GM21717 (cell line): ENCODE measurements around the gene TTC31.

Experiments
- ATAC-seq: cut with Tn5 transposase; IDR thresholded peaks from one replicate; pipeline ENCODE4 v1.9.1; 2021; ENCODE audit warnings: mild to moderate bottlenecking, moderate library complexity; ENCODE audit not compliant: unreplicated experiment

TTC31 gene

GRCh38 chr2:74524955-74525716 lies 42.3 kb downstream of the TTC31 start:
- ATAC-seq = no peak

- ATAC-seq = no peak
Observed at GRCh38 chr2:74525717-74526648, 43.1 kb downstream of the TTC31 start, which contains the start of gene DQX1. Gene DQX1 (minus strand): TSS chr2:74526231. CDS start chr2:74525729, 502 bp downstream.

- ATAC-seq = no peak
Observed at GRCh38 chr2:74526649-74527230, 43.9 kb downstream of the TTC31 start.

- no peak for ATAC-seq
Observed at GRCh38 chr2:74527741-74528140, 44.9 kb downstream of the TTC31 start.

- peak; percentile 14 for ATAC-seq
Observed at GRCh38 chr2:74528600-74529356, 45.9 kb downstream of the TTC31 start.

GRCh38 chr2:74529357-74530238 lies 46.7 kb downstream of the TTC31 start, which contains the start of the genes AUP1 and HTRA2:
Gene AUP1 (minus strand): TSS chr2:74529706. CDS start chr2:74529629, 77 bp downstream.
Gene HTRA2 (plus strand): TSS chr2:74529933. CDS start chr2:74530007, 74 bp downstream.
- ATAC-seq = peak; percentile 74

GRCh38 chr2:74530239-74531187 lies 47.6 kb downstream of the TTC31 start:
- ATAC-seq = peak; percentile 30

GRCh38 chr2:74531666-74532065 lies 48.8 kb downstream of the TTC31 start:
- ATAC-seq = no peak

DNA sequence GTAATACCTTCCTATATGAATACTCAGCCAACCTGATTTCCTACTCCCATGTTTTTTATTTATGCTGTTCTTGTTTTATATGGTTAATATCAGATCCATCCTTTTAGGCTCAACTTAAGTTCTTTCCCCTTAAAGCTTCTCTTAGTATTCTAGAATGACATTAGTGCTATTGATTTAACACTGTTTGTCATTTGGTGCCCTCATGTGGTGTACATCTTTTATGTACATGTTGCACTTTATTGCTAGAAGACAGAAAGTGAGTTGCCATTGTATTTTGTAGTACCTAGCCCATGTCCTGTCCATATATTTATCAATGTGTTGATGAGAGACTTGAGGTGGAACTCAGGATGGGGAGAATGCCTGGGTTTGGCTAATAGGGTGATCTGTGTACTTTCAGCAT lies 49.3 kb downstream of the TTC31 start:
- ATAC-seq = no peak

GRCh38 chr2:74533464-74533863 lies 50.6 kb downstream of the TTC31 start:
- no peak for ATAC-seq

DNA sequence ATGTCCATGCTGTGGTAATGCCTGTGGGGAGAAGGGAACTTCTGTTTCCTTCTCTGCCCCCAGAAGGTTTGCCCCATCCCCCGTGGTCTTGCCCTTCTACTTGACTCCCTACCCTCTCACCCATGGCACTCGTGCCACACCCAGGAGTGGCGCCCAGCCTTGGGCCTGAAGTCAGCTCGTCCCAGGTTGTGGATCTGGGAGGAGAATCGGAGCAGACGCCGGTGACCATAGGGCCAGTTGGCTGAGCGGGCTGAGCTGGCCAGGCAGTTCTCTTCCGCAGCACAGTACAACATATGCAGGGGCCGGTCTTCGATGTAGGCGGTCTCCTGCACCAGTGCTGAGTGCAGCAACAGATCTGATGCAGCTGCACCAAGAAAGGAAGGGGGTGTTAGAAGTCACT lies 51.5 kb downstream of the TTC31 start:
- ATAC-seq = no peak

DNA sequence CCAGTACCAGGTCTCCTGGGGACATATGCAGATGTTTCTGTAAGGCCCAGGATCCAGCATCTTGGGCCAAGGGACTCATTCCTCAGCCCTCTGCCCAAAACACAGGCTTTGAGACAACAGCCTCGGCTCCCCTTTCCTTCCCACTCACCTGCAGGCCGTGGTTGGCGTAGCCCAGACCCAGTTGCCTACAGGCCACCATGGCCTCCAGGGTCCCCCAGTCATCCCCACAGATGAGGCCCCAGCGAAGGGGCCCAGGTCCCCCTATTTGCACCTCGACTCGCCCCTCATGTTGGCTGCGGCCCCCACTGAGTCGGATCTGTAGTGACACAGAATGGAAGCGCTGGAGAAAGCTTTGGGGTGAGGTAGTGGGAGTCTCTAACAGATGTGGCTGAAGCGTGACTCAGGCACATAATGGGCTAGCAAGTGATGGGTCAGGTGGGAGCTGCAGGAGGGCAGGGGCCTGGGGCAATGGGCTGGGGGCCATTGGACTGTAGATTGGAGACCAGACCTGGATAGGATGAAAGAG lies 52.6 kb downstream of the TTC31 start:
- ATAC-seq = no peak

DNA sequence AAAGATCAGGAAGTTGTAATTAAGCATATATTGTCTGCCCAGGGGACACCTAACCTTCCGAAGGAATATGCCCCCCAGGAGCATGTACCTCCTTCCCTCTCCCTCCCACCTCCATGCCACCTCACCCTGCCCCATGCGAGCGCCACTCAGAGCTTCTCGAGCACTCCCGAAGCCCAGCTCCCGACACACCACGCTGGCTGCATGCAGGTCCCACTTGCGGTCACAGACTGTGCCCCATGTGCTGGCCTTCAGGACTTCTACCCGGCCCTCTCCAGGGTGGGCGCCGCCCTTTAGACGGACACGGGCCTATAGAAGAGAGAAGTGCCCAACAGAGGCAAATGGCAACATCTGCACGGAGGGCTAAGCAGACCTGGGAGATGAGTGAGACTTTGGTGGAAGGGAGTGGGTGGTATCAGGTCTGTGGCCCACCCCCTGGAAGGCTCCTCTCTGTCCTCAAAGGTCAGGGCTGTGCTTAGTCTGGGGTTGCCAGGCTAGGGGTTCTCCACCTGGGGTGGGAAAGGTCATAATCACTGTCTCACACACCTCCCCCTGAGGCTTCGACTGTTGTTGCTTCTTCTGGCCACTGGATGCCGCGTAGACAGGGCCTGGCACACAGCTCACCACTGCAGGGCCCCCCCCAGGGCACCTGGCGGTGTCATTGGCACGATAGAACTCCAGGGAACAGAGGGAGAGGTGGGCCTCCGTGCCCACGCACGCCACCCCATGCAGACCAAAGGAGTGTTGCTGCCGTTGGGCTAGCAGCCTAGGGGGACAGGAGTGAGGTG lies 53.5 kb downstream of the TTC31 start:
- ATAC-seq = no peak

GRCh38 chr2:74537140-74537539 lies 54.3 kb downstream of the TTC31 start:
- no peak for ATAC-seq

DNA sequence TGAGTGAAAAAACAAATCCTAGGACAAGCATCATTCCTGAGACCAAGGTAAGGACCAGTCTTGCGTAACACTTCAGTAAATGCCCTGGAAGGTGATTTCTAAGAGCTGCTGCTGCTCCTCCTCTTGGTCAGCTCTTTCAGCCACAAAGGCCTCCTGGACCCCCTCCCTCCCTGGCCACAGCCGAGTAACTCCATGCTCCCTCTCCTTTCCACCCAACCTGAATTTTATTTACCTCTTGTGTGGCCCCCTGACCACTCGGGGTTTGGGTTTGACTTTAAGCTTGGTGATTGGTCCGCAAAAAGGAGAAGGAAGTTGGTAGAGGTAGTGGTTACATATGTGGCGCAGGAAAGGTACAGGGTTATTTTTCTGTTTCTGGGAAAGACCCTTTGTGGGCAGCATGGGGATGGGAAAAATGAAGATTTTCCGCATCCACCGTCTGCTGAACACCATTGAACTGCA lies 56.0 kb downstream of the TTC31 start:
- no peak for ATAC-seq

DNA sequence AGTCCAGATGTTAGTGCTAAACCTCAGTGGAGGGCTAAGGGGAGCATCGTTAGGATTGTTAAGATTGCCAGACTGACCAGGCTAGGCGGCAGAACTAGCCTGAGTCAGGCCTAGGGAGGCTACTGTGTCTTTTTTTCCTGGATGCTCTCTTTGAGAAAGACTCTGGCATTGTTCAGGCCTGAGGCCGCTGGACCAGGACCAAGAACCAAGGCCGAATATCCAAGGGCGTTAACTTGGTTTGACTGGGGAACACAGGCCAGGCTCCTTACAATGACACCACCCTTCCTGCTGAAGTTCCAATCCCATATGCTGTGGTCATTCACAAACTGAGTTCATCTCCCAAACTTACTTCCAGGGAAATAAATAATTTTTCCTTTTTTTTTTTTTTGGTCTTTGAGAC lies 57.4 kb downstream of the TTC31 start:
- ATAC-seq = no peak

DNA sequence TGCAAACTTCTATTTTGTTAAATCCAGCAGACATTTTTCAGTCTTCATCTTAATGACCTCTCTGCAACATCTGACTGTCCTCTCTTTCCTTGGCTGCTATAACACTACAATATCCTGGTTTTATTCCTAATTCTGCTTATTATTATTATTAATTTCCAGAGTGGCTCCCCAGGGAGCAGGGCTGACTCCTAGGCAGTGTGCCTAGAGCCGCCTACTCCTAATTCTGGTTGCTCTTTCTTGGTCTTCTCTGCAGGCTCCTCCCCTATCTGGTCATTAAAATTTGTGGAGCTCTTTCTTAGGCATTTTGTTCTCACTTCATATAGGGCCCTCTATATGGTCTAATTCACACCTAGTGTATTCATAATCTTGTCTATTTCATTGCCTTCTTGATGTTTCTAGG lies 60.1 kb downstream of the TTC31 start:
- ATAC-seq = no peak
